ENCODE results near the gene PRRC1.
"Not testable (repeated sequence)": the region's sequence is repeated elsewhere in the genome, so short reads cannot be mapped to it uniquely, and the experiment has no call there.

Gene PRRC1
- 26.1 to 112 (median 61.1) reads per million in 17 experiments for total RNA-seq

GRCh38 chr5:127517480-127518318 lies at the start of gene PRRC1:
PRRC1 (plus strand) TSS chr5:127517640; CDS start chr5:127523480, 5,840 bp downstream.
- DNase-seq: peak; percentile 88 to 96 (median 92)

- DNase-seq: peak in 2 of 4 experiments; percentile 6 to 20
Measured at GRCh38 chr5:127471211-127471610, 46.2 kb upstream of the PRRC1 start.

GRCh38 chr5:127472700-127473099 lies 44.7 kb upstream of the PRRC1 start:
- DNase-seq: no peak

GRCh38 chr5:127486471-127486870 lies 31.0 kb upstream of the PRRC1 start:
- DNase-seq: no peak

- peak in 3 of 4 experiments; percentile 15 to 64 (median 52) for DNase-seq
Measured at GRCh38 chr5:127492854-127493738, 24.3 kb upstream of the PRRC1 start.

- DNase-seq: no peak
Measured at GRCh38 chr5:127498548-127498947, 18.9 kb upstream of the PRRC1 start.

GRCh38 chr5:127505905-127506304 lies 11.5 kb upstream of the PRRC1 start:
- peak in 2 of 4 experiments; percentile 44 to 73 for DNase-seq

GRCh38 chr5:127506616-127507015 lies 10.8 kb upstream of the PRRC1 start:
- no peak for DNase-seq

GRCh38 chr5:127508644-127509373 lies 8.6 kb upstream of the PRRC1 start:
- DNase-seq: no peak

GRCh38 chr5:127513408-127513970 lies 4.0 kb upstream of the PRRC1 start:
- DNase-seq: no peak

GRCh38 chr5:127514816-127515215 lies 2.6 kb upstream of the PRRC1 start:
- peak in 1 of 4 experiments; percentile 4 for DNase-seq

GRCh38 chr5:127515693-127516440 lies 1.6 kb upstream of the PRRC1 start:
- no peak for DNase-seq

GRCh38 chr5:127517110-127517479 lies 345 bp upstream of the PRRC1 start:
- DNase-seq: no peak

- peak in 1 of 4 experiments; percentile 54 for DNase-seq
Measured at GRCh38 chr5:127518319-127518621, 830 bp downstream of the PRRC1 start.

- peak in 2 of 4 experiments; percentile 16 to 34 for DNase-seq
Measured at GRCh38 chr5:127519527-127519926, 2.1 kb downstream of the PRRC1 start.

- DNase-seq: no peak
Measured at GRCh38 chr5:127521138-127521770, 3.8 kb downstream of the PRRC1 start.

- no peak for DNase-seq
Measured at GRCh38 chr5:127525181-127525580, 7.7 kb downstream of the PRRC1 start.

- no peak for DNase-seq
Measured at GRCh38 chr5:127529904-127530682, 12.7 kb downstream of the PRRC1 start.

GRCh38 chr5:127536687-127537086 lies 19.2 kb downstream of the PRRC1 start:
- peak in 2 of 4 experiments; percentile 4 to 22 for DNase-seq

GRCh38 chr5:127540553-127540952 lies 23.1 kb downstream of the PRRC1 start:
- DNase-seq: not testable (repeated sequence)
